T-helper 22 cell (primary cell): ENCODE results near the gene SLC31A2.

ENCODE experiments used
- DNase-seq: peaks from one replicate; pipeline ENCODE4 v3.0.0-alpha.2; 2020; ENCODE audit warnings: low read depth

Gene SLC31A2

DNA sequence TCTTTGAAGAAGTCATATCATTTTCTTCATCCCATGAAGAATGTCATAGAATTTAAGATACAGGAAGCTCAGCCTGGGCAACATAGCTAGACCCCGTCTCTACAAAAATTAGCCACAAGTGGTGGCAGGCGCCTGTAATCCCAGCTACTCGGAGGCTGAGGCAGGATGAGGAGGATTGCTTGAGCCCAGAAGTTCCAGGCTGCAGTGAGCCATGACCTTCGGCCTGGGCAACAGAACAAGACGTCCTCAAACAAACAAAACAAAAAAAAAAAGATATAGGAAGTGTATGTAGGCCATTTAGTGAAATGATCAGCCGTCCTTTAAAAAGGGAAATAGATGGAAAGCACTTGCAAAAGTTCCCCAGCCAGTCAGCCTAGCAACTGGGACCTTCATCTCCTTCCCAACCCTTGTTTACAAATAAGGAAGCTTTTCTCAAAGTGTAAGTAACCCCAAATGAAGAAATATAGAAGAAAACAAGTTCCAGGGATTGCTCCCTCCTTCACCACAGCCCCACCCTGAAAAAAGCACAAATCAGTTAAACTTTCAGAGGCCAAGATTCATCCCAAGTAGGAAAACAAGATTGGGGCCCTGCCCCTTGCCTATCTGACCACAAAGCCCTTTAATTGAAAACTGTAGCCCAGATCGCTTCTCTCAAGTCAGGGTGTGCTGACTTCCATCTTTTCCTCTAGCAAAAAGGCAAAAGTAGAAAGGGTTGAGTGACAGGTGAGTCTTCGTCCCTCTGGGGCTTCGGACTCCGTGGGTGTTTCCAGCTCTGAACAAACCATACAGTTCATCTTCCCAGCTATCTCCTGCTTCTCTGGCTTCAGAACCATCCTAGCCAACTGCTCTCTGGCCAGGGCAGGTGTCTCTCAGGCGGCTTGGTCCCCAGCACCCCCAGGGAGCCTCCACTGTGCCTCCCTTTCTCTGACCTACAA, 1.2 kb downstream of the SLC31A2 start:
- no peak for DNase-seq

DNA sequence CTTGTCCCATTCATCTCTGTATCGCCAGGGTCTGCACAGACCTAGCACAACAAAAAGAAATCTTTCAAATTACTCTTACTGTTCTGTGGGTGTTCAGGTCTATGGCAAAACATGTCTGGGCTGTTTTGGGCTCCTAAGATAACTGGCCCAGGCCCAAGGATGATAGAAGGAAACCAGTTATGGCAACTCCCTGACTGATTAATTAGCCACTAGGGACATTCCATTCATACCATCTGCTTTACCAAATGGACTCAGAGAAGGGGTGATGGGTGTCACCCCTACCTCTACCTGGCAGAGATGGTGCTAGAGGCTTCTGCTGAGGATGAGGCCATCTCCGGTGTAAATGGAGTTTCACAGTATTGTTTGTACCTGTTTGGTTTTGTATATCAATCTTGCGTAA, 1.9 kb downstream of the SLC31A2 start:
- DNase-seq = no peak

DNA sequence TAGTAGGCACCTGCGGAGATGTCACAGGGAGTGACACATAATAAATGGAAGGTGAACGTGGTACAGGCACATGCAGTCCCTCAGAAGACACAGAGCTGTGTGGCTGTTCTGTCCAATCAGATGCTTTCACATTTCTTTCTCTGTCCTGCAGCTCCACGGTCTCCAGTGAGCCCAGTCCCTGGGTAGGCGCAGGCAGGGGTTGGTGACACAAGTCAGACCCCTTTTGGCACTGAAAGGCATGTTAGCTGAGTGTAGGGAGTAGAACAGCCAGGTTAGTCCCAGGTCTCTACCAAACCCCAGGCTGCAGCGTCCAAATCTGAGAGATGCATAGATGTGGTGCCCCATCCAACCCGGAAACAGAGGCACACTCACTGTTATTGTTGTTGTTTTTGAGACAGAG, 2.8 kb downstream of the SLC31A2 start:
- no peak for DNase-seq

DNA sequence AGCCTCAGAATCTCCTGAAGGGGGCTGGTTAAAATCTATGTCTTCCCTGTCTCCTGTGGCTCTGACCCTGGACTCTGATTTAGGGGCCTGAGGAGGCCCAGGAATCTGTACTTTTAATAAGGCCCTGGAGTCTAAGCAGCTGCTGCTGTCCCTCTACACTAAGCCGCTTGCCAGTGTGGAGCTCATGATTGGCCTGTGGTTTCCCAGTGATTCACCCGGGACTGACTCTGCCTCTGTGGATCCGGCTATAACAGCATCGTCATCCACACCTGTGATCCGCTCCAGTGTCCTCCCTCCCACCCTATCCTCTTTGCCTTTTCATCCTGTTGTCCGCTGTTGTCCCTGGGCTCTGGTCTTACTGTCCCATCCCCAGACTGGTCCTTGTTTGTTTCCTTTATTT, 3.7 kb downstream of the SLC31A2 start:
- no peak for DNase-seq

DNA sequence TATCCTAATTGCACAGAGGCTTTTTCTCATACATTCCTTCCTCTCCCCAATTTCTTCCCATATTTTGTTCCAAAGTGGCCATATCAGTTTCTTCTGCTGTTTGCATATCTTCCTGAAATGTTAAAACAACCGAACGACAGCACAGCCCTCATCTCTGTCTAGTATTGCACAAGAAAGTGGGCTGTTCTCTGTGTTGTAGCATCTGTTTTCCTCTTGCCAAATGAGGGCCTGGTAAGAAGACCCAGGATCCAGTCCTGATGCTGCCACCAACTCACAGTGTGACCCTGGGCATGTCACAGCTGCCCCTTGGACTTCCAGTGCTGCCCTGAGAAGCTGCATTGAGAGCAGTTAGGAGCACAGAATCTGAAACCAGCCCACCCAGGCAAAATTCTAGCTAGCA, 4.1 kb downstream of the SLC31A2 start:
- no peak for DNase-seq

DNA sequence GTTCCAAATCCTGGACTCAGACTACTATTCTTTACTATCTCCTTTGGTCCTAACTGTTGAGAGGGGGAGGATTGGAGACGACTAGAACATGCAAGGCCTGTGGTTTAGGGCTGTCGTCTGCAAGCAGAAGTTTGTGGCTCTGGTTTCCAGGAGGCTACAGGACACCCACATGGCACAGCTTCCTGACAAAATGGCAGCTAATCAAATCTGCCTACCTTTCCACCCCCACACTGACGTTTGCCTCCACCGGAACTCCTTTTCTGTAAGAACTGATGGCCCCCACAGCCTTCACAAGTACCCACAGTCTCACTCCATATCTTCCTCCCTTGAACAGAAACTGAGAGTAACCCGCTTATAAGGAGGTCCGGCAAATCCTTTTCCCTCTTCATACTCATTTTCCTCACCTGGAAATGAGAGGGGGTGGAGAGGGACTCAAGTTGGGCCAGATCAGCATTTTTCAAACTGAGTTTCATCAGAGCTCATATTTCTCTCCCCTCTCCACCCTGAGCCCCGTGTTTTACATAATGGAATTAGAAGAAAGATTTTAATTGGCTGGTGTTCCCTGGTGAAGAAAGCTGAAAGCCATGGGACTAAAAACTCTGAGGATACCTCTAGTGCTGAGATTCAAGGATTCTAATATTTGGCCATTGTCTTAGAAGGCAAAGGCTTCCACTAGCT, 5.2 kb downstream of the SLC31A2 start:
- no peak for DNase-seq

DNA sequence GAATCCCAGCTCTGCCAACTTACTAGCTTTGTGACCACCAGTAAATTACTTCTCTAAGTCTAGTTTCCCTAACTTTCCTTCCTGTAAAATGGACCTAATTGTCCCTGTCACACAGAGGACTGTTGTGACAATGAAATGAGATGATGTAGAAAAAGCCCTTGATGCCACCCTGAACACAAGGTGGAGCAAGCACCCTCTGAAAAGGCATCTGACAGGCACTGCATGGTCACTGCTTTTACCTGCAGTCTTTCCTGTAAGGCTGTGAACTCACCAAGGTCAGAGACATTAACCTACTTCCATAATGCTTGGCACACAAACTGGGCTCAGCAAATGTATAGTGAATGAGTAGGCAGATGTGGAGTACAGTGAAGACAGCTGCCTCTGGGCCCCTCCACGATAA, 6.1 kb downstream of the SLC31A2 start:
- no peak for DNase-seq

DNA sequence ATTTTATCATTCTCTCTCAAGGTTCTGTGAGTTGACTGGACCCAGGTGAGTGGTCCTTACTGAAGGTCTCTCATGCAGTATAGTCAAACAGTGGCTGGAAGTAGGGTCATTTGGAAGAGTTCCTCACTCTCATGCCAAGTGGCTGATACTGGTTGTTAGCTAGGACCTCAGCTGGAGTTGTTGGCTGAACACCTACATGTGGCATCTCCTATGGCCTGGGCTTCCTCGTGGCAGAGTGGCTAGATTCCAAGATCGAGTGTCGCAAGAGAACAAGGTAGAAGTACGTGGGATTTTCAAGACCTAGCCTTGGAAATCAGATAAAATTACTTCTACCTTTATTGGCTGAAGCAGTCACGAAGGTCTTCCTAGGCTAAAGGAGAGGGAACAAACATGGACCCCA, 7.6 kb downstream of the SLC31A2 start:
- no peak for DNase-seq

DNA sequence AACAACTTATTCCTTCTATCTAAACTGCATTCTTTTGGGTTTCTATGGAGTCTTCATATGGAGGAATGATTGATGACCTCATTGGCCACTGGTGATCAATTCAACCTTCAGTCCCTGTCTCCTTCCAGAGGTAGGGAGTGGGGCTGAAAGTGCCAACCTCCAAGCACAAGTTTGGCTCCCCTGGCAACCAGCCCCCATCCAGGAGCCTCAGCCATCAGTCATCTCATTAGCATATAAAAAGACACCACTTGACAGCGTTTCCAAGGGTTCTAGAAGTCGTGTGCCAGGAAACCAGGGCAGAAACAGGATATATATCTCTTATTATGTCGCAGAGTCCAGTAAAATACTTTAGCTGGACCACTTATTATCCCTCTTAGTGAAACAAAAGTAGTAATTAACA, 9.8 kb downstream of the SLC31A2 start:
- no peak for DNase-seq

DNA sequence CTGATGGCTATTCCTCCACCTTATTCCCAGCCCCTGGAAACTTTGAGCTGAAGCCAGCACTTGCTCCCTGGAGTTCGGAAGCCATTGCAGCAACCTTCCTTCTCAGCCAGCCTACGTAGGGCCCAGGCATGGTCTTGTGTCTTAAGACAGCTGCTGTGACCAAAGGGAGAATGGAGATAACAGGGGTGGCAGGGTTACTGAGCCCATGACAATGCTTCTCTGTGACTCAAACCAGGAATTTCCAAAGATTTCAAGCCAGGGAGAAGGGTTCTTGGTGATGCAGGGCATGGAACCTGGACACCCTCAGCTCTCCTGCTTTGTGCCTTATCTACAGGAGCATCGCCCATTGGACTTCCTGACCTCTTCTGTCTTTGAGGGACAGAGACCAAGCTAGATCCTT, 12.2 kb downstream of the SLC31A2 start:
- no peak for DNase-seq

DNA sequence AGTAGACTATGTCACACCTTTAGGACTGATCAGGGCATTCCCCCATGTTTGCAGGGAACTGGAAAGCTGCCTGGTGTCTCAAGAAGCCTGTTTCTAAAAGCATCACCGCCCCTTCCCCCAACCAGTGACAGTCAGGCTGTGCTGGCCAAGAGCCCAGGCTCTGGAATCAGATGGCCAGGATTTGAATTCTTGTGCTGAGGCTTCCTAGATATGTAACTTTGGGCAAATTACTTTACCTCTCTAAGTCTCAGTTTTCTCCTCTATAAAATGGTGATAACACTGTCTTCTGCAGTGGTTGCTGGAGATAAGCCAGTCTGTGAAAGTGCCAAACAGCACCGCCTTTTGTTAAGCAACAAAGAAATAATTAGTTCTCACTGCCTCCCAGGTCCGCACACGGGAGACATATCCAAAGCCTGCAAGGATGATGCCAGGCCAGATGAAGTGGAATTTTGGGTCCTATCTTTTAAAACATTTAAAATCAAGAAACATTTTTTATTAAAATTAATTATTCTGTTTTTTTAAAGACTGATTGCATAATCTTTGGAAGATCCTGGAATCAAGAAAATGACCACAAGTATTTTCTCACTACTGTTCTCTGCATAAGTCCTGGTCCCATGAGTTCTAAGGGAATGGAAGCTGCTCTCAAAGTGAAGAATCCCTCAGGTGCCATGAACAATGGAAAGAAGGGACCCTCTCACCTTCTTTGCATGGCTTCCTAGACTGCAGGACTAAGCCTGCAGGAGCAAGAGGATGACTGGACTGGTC, 13.9 kb downstream of the SLC31A2 start:
- DNase-seq = no peak

DNA sequence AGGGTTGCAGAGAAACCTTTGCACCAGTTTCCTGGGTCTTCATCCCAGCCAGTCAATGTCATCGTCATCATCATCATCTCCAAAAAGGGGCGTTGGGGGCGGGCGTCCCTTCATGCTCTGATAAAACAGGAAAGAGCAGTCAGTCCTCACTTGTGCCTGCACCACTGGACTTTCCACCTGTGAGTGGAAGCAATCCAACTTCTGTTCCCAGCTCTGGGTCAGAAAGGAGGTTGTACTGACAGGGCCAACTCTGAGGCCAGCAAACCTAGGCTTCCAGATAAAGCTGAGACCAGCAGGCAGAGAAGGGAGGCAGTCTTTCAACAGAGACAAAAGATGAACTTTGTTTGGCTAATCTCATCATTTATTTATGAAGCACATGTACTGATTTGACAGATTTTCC, 15.2 kb downstream of the SLC31A2 start:
- DNase-seq = no peak

DNA sequence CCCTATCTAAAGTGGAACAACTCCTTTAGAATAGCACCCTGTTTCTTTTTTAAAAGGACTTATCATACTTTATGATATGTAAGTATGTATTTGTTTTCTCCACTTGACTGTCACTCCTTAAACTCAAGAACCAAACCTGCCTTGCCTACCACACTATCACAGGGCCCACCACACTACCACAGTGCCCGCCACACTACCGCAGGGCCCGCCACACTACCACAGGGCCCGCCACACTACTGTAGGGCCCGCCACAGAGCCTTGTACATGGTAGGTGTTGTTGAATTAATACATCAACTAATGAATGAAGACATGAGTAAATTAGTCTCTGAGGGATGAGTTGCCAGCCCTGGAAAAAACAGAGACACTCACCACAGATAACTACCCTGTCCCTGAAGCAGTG, 18.0 kb downstream of the SLC31A2 start:
- DNase-seq = no peak

DNA sequence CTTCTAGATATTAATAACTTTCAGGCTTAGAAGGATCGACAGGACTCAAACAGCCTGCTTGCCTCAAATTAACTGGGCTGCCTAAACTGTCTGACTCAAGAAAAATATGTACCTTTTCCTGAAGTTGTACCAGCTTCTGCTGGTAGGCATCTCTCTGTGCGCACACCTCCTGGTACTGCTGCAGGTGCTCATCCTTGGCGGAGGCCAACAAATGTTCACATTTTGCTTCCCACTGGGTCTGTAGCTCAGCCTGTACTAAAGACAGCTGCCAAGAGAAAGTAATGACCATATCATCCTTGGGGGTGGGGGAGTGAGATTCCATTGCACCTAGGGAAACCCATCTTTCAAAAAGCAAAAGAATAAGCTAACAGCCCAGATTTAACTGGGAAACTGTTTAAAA, 22.5 kb downstream of the SLC31A2 start:
- DNase-seq = no peak

DNA sequence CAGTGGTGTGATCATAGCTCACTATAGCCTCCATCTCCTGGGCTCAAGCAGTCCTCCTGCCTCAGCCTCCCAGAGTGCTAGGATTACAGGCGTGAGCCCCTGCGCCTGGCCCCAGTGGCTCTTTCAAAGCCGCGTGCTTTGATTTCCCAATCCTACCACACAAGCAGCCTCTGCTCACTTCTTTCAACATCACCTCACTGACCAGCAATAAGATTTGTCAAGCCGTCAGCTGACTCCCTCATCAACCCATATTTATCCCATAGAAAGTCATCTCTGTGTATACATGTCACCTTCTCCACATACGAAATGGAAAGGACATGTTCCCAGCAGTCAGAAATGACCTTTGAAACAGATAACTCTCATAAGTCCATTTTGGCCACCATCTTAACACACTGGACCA, 26.0 kb downstream of the SLC31A2 start:
- DNase-seq = no peak

DNA sequence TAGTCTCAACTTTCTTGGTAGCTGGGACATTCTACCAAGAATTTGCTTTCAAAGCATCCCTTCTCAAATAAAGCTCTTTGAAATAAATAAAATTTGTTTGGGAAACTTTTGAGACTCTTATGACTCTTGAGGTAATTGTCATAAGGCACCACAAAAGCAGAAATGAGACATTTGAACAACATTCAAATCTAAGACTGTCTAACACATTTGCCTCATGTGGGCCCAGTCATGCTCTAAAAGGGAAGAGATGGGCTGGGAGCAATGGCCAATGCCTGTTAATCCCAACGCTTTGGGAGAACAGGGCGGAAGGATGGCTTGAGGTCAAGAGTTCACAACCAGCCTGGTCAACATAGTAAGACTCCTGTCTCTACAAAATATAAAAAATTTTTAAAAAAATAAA, 26.4 kb downstream of the SLC31A2 start:
- DNase-seq = no peak

DNA sequence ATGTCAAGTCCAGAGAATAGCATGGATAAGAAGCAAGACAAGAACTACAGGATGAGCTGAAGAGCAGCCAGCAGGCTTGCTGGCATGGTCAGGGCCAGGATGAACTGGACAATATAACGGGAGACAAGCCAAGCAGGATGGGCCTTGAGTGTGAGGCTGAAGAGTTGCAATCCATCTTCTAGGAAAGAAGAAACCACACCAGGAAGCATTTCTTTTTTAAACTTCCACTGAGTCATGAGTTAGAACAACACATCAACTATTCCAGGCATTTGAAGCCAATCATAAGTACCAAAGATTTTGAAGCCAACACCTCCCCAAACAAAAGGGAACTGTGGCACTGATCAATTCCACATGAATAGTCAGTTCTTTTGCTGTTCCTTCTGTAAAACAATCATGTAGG, 27.3 kb downstream of the SLC31A2 start:
- no peak for DNase-seq

DNA sequence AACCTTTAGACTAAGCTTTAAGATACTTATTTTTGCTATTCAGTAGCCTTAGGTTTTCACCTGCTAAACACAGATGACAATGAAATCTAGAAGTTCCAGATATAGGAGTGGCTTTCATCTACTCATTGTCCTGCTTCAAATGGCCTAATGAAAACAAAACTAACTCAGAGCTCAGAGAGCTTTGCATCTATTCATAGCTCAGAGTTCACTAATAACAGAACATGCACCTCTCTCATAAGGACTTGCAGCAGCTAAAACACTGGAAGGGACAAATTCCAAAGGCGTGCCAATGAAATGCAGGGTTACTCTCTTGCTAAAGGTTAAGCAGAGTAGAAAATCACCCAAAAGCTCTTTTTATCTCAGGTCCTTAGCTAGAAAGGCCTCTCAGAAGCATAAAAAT, 29.0 kb downstream of the SLC31A2 start:
- no peak for DNase-seq

DNA sequence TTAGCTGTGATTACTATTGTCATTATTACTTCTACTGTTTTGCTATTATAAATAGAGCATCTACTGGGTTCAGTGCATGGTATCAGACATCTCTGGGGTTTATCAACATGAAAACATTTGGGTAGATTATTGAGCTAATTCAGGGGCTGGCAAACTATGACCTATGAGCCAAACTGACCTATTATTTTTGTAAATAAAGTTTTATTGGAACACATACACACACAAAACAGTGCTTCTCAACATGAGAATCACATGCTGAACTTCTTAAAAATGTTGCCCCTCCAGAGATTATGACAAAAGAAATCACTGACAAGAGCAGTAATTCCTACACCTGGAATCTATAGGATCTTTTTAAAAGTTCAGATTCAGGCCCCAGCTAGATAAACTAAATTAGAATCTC, 30.4 kb downstream of the SLC31A2 start:
- no peak for DNase-seq

DNA sequence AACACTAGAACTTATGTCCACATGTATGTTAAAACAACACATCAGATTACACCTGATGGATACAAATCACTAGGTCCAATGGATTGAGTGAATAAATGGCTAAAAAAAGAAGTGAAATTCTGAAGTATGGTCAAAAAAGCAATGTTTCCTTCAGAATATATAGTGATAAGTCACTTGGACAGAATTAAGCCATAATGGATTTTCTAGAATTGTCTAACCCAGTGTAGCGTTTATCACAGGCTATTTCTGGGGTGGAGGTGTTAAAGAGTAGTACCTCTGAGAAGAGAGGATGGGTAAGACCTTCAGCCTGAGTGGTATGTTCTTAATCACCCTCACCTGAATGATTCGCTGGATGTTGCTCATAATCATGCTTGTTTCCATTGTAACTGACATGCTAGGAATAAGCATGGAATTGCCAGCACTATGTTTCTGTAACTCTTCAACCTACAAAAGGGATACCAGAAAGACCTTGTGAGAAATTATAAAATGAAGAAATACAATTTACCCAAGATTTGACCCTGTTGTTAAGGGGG, 33.2 kb downstream of the SLC31A2 start:
- DNase-seq = no peak

DNA sequence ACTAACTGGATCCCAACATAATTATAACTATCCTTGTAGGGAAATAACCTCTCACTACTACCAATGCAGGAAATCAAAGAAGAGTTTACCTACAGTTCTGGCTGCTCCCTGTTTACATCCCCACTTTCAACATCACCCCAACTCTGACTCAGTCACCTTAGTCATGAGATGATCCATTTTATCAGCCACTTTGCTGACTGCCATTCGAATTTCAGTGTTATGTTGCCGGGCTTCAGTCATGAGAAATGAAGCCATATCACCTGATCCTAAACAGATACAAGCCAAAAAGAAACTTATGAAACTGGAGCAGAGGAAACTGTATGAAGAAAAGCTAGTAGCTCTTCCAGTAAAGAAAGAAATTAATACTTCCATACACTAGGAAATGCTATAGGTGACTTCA, 33.7 kb downstream of the SLC31A2 start:
- no peak for DNase-seq

DNA sequence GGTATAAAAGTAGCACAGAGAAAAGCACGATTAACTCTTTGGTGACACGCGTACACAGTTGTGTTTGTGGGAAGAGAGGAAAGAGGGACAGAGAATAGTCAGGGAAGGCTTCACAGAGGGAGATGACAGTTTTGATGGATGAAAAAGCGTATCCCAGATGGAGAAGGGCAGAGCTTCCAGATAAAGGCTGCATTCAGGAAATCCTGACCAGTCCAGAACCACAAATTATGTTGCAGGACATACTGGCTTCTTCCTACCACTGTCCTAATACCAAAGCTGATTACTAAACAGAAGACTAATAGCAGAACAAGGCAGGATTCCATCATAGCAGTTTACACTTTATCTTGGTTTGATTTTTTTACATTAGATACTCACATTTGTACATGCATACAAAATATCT, 34.5 kb downstream of the SLC31A2 start:
- no peak for DNase-seq
